SK-N-SH treated with all-trans-retinoic acid at 6 μM for 48 hours (cell line): ENCODE data around the gene POLR2F.
"Not testable (repeated sequence)": the region's sequence is repeated elsewhere in the genome, so short reads cannot be mapped to it uniquely, and the experiment has no call there.

Experiments
- ATAC-seq: fragments of 200-7000 bp; cut with Tn5 transposase; 3 replicates; pipeline ENCODE4 v1.9.1; 2020; ENCODE audit warnings: mild to moderate bottlenecking, moderate library complexity
- ARNTL ChIP-seq: fragments of 450-650 bp; formaldehyde crosslinking; IDR thresholded peaks from 2 replicates; pipeline ENCODE4 v1.5.0; 2020; ENCODE audit warnings: low read depth, mild to moderate bottlenecking, moderate library complexity, borderline replicate concordance
- ESRRG ChIP-seq: fragments of 250-450 bp; sonication (Bioruptor Pico); IDR thresholded peaks from 2 replicates; pipeline ENCODE4 v1.6.1; 2021; ENCODE audit warnings: mild to moderate bottlenecking
- GLIS3 ChIP-seq: fragments of 250-450 bp; sonication (Bioruptor Pico); IDR thresholded peaks from 2 replicates; pipeline ENCODE4 v1.5.0; 2020; ENCODE audit warnings: mild to moderate bottlenecking, moderate library complexity
- OSR1 ChIP-seq: fragments of 250-450 bp; sonication (Bioruptor Pico); IDR thresholded peaks from 2 replicates; pipeline ENCODE4 v1.8.0; 2022; ENCODE audit warnings: moderate library complexity, mild to moderate bottlenecking, inconsistent platforms
- PPARA ChIP-seq: fragments of 250-450 bp; sonication (Bioruptor Pico); IDR thresholded peaks from 2 replicates; pipeline ENCODE4 v1.5.0; 2020; ENCODE audit warnings: mild to moderate bottlenecking, borderline replicate concordance
- RARB ChIP-seq: fragments of 250-450 bp; sonication (Bioruptor Pico); IDR thresholded peaks from 2 replicates; pipeline ENCODE4 v1.8.0; 2021; ENCODE audit warnings: mild to moderate bottlenecking, moderate library complexity
- SNAI2 ChIP-seq: fragments of 250-450 bp; sonication (Bioruptor Pico); IDR thresholded peaks from 2 replicates; pipeline ENCODE4 v1.5.0; 2020; ENCODE audit warnings: mild to moderate bottlenecking, moderate library complexity
- TCF4 ChIP-seq: fragments of 250-450 bp; sonication (Bioruptor Pico); IDR thresholded peaks from 2 replicates; pipeline ENCODE4 v1.8.0; 2021; ENCODE audit warnings: mild to moderate bottlenecking, moderate library complexity, borderline replicate concordance
- TOX ChIP-seq: fragments of 250-450 bp; sonication (Bioruptor Pico); IDR thresholded peaks from 2 replicates; pipeline ENCODE4 v1.8.0; 2021; ENCODE audit warnings: mild to moderate bottlenecking, moderate library complexity, borderline replicate concordance
- ZFP3 ChIP-seq: fragments of 250-450 bp; sonication (Bioruptor Pico); IDR thresholded peaks from 2 replicates; pipeline ENCODE4 v1.5.0; 2020; ENCODE audit warnings: mild to moderate bottlenecking, moderate library complexity
- ZFP30 ChIP-seq: fragments of 450-650 bp; formaldehyde crosslinking; IDR thresholded peaks from 2 replicates; pipeline ENCODE4 v1.5.0; 2022; ENCODE audit warnings: mild to moderate bottlenecking, moderate library complexity
- ZNF565 ChIP-seq: fragments of 450-650 bp; formaldehyde crosslinking; conservative IDR thresholded peaks from 2 replicates; pipeline ENCODE4 v1.5.0; 2020; ENCODE audit warnings: low read depth, mild to moderate bottlenecking, moderate library complexity
- TF ChIP-seq, protein P1 (sequence below): fragments of 250-450 bp; sonication (Bioruptor Pico); IDR thresholded peaks from 2 replicates; pipeline ENCODE4 v1.5.1; 2021; ENCODE audit warnings: mild to moderate bottlenecking, moderate library complexity
- TF ChIP-seq, protein P2 (sequence below): fragments of 250-450 bp; sonication (Bioruptor Pico); IDR thresholded peaks from 2 replicates; pipeline ENCODE4 v1.5.1; 2020; ENCODE audit warnings: low read depth, mild to moderate bottlenecking, moderate library complexity
- TF ChIP-seq, protein P3 (sequence below): fragments of 250-450 bp; sonication (Bioruptor Pico); IDR thresholded peaks from 2 replicates; pipeline ENCODE4 v1.8.0; 2020; ENCODE audit warnings: mild to moderate bottlenecking, moderate library complexity, borderline replicate concordance
- TF ChIP-seq, protein P4 (sequence below): fragments of 250-450 bp; sonication (Bioruptor Pico); IDR thresholded peaks from 2 replicates; pipeline ENCODE4 v1.8.0; 2021; ENCODE audit warnings: low read depth, mild to moderate bottlenecking, moderate library complexity, borderline replicate concordance

The POLR2F gene

DNA sequence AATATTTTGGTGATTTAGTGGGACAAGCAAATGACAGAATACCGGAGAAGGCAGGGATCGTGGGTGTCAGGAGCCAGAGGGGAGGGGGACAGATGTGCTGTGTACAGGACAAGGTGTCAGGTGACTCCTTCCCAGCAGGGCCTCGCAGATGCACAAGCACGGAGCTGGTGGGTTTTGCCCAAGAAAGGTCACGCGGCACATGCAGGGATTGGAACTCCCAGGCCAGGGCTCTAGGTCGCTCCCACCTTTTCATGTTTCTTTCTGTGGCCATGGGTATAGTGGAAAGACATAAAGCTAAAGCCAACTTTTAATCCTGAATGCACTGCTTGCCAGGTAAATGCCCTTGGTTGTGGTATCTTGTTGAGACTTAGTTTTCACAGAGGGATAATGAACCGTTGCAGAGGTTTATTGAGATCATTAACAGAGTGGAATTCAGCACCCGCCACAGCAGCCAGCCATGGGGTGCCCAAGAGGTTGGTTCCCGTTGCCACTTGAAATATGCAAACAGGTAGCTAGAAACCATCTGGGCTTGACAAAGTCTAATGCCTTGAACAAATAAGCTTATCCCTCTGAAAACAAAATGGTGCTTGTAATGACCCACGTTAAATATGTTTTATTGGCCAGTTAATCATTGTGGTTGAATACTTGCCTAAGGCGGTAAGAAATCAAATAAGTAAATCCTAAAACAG is 10.2 kb upstream of the POLR2F start:
- TF ChIP-seq ZNF565 (CRISPR knock-in tag) (no peak), OSR1 (CRISPR knock-in tag) (no peak)
- ATAC-seq, result no peak

DNA sequence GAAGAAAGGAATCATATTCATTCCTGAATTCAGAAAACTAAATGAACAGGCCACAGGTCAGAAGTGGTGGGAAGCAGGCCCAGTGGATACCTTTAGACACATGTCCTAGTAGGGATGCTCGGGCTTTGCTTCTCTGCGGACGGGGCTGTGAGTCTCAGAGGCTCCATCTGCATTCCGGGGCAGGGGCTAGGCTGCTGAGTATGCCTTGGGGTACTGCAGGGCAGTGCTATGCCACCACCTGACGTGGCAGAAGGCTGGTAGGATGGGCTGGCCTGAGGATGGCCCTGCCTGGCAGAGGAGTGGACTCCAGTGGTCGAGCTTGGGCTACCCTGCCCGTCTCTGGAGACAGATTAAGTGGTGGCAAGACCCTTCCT is 9.7 kb upstream of the POLR2F start:
- ATAC-seq, result no peak
- TF ChIP-seq, protein P1, sequence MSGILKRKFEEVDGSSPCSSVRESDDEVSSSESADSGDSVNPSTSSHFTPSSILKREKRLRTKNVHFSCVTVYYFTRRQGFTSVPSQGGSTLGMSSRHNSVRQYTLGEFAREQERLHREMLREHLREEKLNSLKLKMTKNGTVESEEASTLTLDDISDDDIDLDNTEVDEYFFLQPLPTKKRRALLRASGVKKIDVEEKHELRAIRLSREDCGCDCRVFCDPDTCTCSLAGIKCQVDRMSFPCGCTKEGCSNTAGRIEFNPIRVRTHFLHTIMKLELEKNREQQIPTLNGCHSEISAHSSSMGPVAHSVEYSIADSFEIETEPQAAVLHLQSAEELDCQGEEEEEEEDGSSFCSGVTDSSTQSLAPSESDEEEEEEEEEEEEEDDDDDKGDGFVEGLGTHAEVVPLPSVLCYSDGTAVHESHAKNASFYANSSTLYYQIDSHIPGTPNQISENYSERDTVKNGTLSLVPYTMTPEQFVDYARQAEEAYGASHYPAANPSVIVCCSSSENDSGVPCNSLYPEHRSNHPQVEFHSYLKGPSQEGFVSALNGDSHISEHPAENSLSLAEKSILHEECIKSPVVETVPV, result no peak
- TF ChIP-seq PPARA, result no peak
- no peak for TF ChIP-seq ZFP3 (CRISPR knock-in tag)
- TF ChIP-seq, protein P2, sequence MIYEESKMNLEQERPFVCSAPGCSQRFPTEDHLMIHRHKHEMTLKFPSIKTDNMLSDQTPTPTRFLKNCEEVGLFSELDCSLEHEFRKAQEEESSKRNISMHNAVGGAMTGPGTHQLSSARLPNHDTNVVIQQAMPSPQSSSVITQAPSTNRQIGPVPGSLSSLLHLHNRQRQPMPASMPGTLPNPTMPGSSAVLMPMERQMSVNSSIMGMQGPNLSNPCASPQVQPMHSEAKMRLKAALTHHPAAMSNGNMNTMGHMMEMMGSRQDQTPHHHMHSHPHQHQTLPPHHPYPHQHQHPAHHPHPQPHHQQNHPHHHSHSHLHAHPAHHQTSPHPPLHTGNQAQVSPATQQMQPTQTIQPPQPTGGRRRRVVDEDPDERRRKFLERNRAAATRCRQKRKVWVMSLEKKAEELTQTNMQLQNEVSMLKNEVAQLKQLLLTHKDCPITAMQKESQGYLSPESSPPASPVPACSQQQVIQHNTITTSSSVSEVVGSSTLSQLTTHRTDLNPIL (CRISPR knock-in tag), result no peak
- no peak for TF ChIP-seq SNAI2 (CRISPR knock-in tag)
- no peak for TF ChIP-seq OSR1 (CRISPR knock-in tag)
- TF ChIP-seq RARB (CRISPR knock-in tag), result no peak
- TF ChIP-seq GLIS3 (CRISPR knock-in tag), result no peak
- no peak for TF ChIP-seq ZFP30
- TF ChIP-seq, protein P3, sequence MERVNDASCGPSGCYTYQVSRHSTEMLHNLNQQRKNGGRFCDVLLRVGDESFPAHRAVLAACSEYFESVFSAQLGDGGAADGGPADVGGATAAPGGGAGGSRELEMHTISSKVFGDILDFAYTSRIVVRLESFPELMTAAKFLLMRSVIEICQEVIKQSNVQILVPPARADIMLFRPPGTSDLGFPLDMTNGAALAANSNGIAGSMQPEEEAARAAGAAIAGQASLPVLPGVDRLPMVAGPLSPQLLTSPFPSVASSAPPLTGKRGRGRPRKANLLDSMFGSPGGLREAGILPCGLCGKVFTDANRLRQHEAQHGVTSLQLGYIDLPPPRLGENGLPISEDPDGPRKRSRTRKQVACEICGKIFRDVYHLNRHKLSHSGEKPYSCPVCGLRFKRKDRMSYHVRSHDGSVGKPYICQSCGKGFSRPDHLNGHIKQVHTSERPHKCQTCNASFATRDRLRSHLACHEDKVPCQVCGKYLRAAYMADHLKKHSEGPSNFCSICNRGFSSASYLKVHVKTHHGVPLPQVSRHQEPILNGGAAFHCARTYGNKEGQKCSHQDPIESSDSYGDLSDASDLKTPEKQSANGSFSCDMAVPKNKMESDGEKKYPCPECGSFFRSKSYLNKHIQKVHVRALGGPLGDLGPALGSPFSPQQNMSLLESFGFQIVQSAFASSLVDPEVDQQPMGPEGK (CRISPR knock-in tag), result no peak
- no peak for TF ChIP-seq TCF4 (CRISPR knock-in tag)
- no peak for TF ChIP-seq ESRRG

DNA sequence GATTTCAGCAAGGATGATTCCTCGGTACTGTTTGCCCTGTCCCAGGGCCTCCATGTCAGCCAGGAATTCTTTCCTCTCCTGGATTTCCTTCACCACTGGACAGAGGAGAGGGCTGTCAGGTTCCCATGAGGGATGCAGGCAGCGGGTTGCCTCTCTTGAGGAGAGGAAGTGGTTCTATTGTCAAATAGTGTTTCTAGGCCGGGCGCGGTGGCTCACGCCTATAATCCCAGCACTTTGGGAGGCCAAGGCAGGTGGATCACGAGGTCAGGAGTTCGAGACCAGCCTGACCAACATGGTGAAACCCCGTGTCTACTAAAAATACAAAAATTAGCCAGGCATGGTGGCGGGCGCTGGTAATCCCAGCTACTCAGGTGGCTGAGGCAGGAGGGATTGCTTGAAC is 9.1 kb upstream of the POLR2F start:
- not testable (repeated sequence) for ATAC-seq

DNA sequence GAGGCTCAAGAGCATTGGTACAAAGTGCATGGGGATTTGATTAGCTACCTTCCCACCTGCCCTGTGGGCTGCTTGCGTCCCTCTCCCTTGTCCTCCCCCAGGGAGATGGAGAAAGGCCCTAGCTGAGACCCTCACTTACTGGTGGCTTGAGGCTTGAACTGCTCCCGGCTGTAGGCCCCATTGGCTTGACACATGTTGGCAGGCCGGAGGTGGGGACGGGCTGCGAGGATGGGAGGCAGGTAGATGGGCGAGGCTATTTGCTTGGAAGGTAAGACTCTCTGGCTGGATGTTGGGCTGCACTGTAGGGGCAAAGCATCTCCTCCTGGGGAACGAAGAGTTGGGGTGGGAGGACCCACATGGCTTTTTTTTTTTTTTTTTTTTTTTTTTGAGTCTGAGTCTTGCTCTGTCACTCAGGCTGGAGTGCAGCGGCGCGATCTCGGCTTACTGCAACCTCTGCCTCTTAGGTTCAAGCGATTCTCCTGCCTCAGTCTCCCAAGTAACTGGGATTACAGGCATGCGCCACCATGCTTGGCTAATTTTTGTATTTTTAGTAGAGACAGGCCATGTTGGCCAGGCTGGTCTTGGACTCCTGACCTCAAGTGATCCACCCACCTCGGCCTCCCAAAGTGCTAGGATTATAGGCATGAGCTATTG is 6.2 kb upstream of the POLR2F start:
- not testable (repeated sequence) for ATAC-seq

DNA sequence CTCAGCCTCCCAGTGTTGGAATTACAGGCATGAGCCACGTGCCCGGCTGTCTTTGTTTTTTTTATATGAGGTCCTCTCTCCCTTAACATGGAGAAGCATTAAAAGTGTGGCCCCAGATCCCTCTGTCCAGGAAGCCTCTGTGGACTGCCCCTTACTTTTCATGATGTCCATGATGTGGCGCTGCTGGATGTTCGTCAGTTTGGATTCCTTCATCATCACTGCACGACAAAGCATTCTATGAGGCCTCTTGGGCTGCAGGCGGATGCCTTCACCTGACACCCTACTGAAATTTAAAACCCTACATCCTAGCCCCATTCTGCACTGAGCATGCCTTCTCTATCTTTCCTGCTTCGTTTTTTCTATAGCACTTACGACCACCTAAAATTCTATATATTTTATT is 2.2 kb upstream of the POLR2F start:
- ATAC-seq, result no peak
- TF ChIP-seq ZFP3 (CRISPR knock-in tag) (no peak), ZNF565 (CRISPR knock-in tag) (no peak), ARNTL (CRISPR knock-in tag) (no peak), ESRRG (no peak), TOX (CRISPR knock-in tag) (no peak)
- TF ChIP-seq, protein P4, sequence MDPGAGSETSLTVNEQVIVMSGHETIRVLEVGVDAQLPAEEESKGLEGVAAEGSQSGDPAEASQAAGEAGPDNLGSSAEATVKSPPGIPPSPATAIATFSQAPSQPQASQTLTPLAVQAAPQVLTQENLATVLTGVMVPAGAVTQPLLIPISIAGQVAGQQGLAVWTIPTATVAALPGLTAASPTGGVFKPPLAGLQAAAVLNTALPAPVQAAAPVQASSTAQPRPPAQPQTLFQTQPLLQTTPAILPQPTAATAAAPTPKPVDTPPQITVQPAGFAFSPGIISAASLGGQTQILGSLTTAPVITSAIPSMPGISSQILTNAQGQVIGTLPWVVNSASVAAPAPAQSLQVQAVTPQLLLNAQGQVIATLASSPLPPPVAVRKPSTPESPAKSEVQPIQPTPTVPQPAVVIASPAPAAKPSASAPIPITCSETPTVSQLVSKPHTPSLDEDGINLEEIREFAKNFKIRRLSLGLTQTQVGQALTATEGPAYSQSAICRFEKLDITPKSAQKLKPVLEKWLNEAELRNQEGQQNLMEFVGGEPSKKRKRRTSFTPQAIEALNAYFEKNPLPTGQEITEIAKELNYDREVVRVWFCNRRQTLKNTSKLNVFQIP (CRISPR knock-in tag), result no peak
- TF ChIP-seq, protein P1, result no peak
- TF ChIP-seq, protein P2 (CRISPR knock-in tag), result no peak
- TF ChIP-seq, protein P3 (CRISPR knock-in tag), result no peak
- TF ChIP-seq, all 23 proteins: peak for 0

DNA sequence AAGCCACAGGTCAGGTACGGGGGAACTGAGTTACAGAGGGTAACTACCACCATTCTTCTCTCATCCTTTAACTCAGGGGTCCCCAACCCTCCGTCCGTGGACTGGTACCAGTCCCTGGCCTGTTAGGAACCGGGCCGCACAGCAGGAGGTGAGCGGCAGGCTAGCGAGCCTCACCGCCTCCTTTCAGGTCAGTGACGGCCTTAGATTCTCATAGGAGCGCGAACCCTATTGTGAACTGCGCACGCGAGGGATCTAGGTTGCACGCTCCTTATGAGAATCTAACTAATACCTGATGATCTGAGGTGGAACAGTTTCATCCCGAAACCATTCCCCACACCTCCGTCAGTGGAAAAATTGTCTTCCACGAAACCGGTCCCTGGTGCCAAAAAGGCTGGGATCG is 870 bp upstream of the POLR2F start:
- not testable (repeated sequence) for ATAC-seq
